H1 (cell line): ENCODE data around the gene SPACA4. TPM values are rescaled to one million over a fixed set of nuclear protein-coding genes. Genes with fewer than 3 reads are reported as not detected.
A peak's percentile ranks its signal among the peaks of the same experiment; 100 is the strongest.

Experiments
- CTCF ChIA-PET: fragments of 300-600 bp; sonication (Branson Sonifier 250); formaldehyde crosslinking; loops from one replicate; lab custom pipeline; 2021; ENCODE audit not compliant: partially characterized antibody; lab: Charles Lee
- POLR2A ChIA-PET: fragments of 300-600 bp; sonication (Branson Sonifier 250); formaldehyde crosslinking; loops from one replicate; lab custom pipeline; 2021; ENCODE audit warnings: inconsistent platforms; ENCODE audit not compliant: partially characterized antibody; lab: Charles Lee
- DNase-seq, 2 experiments: peaks; one replicate each; pipeline versions ENCODE4 v3.0.0 to v3.0.0-alpha.2; 2010 to 2022; ENCODE audit warnings: low spot score in 2 of 2, low read depth in 1 of 2, mixed read lengths in 1 of 2
- FAIRE-seq: peaks from 2 replicates; lab custom pipeline; 2011; peaks lifted over from hg19 to GRCh38; lab: Jason Lieb, UNC
- H2AFZ ChIP-seq: 2 replicates; pipeline ENCODE4 v1.8.1; 2012; ENCODE audit warnings: low read length, inconsistent platforms
- H2AK5ac ChIP-seq: 2 replicates; pipeline ENCODE4 v1.6.1; 2013; ENCODE audit warnings: low read depth, low read length
- H2BK120ac ChIP-seq: replicated peaks from 2 replicates; pipeline ENCODE3; 2013; ENCODE audit warnings: low read depth, low read length, inconsistent platforms
- H2BK12ac ChIP-seq: 2 replicates; pipeline ENCODE4 v1.6.1; 2013; ENCODE audit warnings: low read depth, low read length
- H2BK15ac ChIP-seq: 2 replicates; pipeline ENCODE4 v1.6.1; 2013; ENCODE audit warnings: low read length
- H2BK20ac ChIP-seq: 2 replicates; pipeline ENCODE4 v1.6.1; 2013; ENCODE audit warnings: low read length
- H2BK5ac ChIP-seq: 2 replicates; pipeline ENCODE4 v1.6.1; 2013; ENCODE audit warnings: low read depth, low read length
- H3K14ac ChIP-seq: 2 replicates; pipeline ENCODE4 v1.6.1; 2013; ENCODE audit warnings: inconsistent platforms; ENCODE audit not compliant: insufficient read length
- H3K18ac ChIP-seq: 2 replicates; pipeline ENCODE4 v1.6.1; 2013; ENCODE audit warnings: low read length; ENCODE audit errors: extremely low read depth
- H3K23ac ChIP-seq: 2 replicates; pipeline ENCODE4 v1.6.1; 2013; ENCODE audit warnings: inconsistent platforms; ENCODE audit not compliant: insufficient read length
- H3K23me2 ChIP-seq: 2 replicates; pipeline ENCODE4 v1.6.1; 2013; ENCODE audit warnings: low read depth, low read length
- H3K27ac ChIP-seq: 2 replicates; pipeline ENCODE4 v1.6.1; 2011; ENCODE audit warnings: low read depth, low read length, inconsistent platforms
- H3K27me3 ChIP-seq, 4 experiments: replicated peaks in 1 of 4; 1 replicate in 1 of 4; 2 replicates in 3 of 4; pipeline versions ENCODE4 v1.6.1 to v1.8.1; 2011 to 2013; ENCODE audit warnings: low read length in 3 of 4, mild to moderate bottlenecking in 3 of 4, inconsistent platforms in 2 of 4, mixed read lengths in 2 of 4, moderate library complexity in 1 of 4; ENCODE audit not compliant: control insufficient read depth in 3 of 4, insufficient read depth in 3 of 4; ENCODE audit errors: extremely low read depth in 1 of 4
- H3K36me3 ChIP-seq, 4 experiments: 2 replicates each; pipeline versions ENCODE4 v1.6.1 to v1.8.1; 2011 to 2013; ENCODE audit warnings: mild to moderate bottlenecking in 4 of 4, low read length in 3 of 4, moderate library complexity in 2 of 4, control low read depth in 1 of 4, inconsistent platforms in 1 of 4; ENCODE audit not compliant: insufficient read depth in 4 of 4, control insufficient read depth in 2 of 4
- H3K4ac ChIP-seq: replicated peaks from 2 replicates; pipeline ENCODE3; 2013; ENCODE audit warnings: low read length, low read depth, mixed read lengths, inconsistent platforms; ENCODE audit not compliant: insufficient read length
- H3K4me1 ChIP-seq, 4 experiments: replicated peaks in 1 of 4; 1 replicate in 1 of 4; 2 replicates in 3 of 4; pipeline versions ENCODE4 v1.6.1 to v1.8.1; 2011 to 2013; ENCODE audit warnings: low read length in 3 of 4, inconsistent platforms in 2 of 4, mixed read lengths in 1 of 4; ENCODE audit not compliant: insufficient read depth in 4 of 4, control insufficient read depth in 3 of 4
- H3K4me2 ChIP-seq, 2 experiments: 2 replicates each; pipeline versions ENCODE4 v1.6.1 to v1.8.1; 2011 to 2013; ENCODE audit warnings: low read depth in 2 of 2, low read length in 2 of 2, control low read depth in 1 of 2, inconsistent platforms in 1 of 2, mild to moderate bottlenecking in 1 of 2; ENCODE audit not compliant: insufficient read depth in 1 of 2
- H3K4me3 ChIP-seq, 4 experiments: fragments of 200-600, 300-600 bp in 1 of 4; sonication (generic), shearing (Covaris generic), sonication (Bioruptor Twin) in 1 of 4; 2 replicates each; pipeline versions ENCODE4 v1.5.1 to v1.8.1; 2011 to 2016; ENCODE audit warnings: low read length in 4 of 4, low read depth in 3 of 4, control low read depth in 2 of 4, inconsistent platforms in 2 of 4, mild to moderate bottlenecking in 2 of 4, mixed read lengths in 1 of 4, moderate library complexity in 1 of 4; ENCODE audit not compliant: insufficient read depth in 2 of 4; ENCODE audit errors: extremely low read depth in 1 of 4
- H3K56ac ChIP-seq: replicated peaks from 2 replicates; pipeline ENCODE3; 2013; ENCODE audit warnings: low read depth, mild to moderate bottlenecking, mixed read lengths, low read length, inconsistent platforms; ENCODE audit not compliant: insufficient read length
- H3K79me1 ChIP-seq: 2 replicates; pipeline ENCODE4 v1.6.1; 2013; ENCODE audit warnings: low read depth, low read length, control low read depth
- H3K79me2 ChIP-seq, 2 experiments: 2 replicates each; pipeline versions ENCODE4 v1.6.1 to v1.8.1; 2012 to 2013; ENCODE audit warnings: low read length in 2 of 2, mild to moderate bottlenecking in 2 of 2, inconsistent platforms in 1 of 2; ENCODE audit not compliant: insufficient read depth in 2 of 2, control insufficient read depth in 1 of 2
- H3K9ac ChIP-seq, 4 experiments: replicated peaks in 1 of 4; 1 replicate in 1 of 4; 2 replicates in 3 of 4; pipeline versions ENCODE4 v1.6.1 to v1.8.1; 2011 to 2013; ENCODE audit warnings: low read depth in 3 of 4, low read length in 3 of 4, control low read depth in 2 of 4, mild to moderate bottlenecking in 2 of 4, moderate library complexity in 2 of 4, inconsistent platforms in 1 of 4; ENCODE audit errors: extremely low read depth in 1 of 4
- H3K9me3 ChIP-seq, 2 experiments: 2 replicates each; pipeline versions ENCODE4 v1.6.1 to v1.8.1; 2012 to 2013; ENCODE audit warnings: mild to moderate bottlenecking in 2 of 2, moderate library complexity in 2 of 2, control low read depth in 1 of 2, inconsistent platforms in 1 of 2, low read depth in 1 of 2, low read length in 1 of 2, mixed read lengths in 1 of 2; ENCODE audit not compliant: insufficient read depth in 2 of 2
- H4K20me1 ChIP-seq, 2 experiments: replicated peaks in 1 of 2; 2 replicates each; pipeline versions ENCODE3 to v1.8.1; 2011 to 2013; ENCODE audit warnings: inconsistent platforms in 2 of 2, low read length in 2 of 2, mild to moderate bottlenecking in 1 of 2; ENCODE audit not compliant: insufficient read depth in 2 of 2, control insufficient read depth in 1 of 2
- H4K5ac ChIP-seq: 2 replicates; pipeline ENCODE4 v1.6.1; 2013; ENCODE audit warnings: low read length, low read depth, mixed read lengths, inconsistent platforms; ENCODE audit not compliant: insufficient read length
- H4K8ac ChIP-seq: 2 replicates; pipeline ENCODE4 v1.8.0; 2013; ENCODE audit warnings: mild to moderate bottlenecking, moderate library complexity, low read length, inconsistent platforms; ENCODE audit not compliant: insufficient read depth; ENCODE audit errors: extremely low read depth
- H4K91ac ChIP-seq: replicated peaks from 2 replicates; pipeline ENCODE3; 2013; ENCODE audit warnings: low read length, mixed read lengths, inconsistent platforms; ENCODE audit not compliant: insufficient read length
- ASH2L ChIP-seq: fragments of 200-600, 300-600 bp; sonication (generic); IDR thresholded peaks from one replicate; pipeline ENCODE4 v1.7.1; 2017; ENCODE audit warnings: low read length
- BACH1 ChIP-seq: IDR thresholded peaks from 2 replicates; pipeline ENCODE4 v1.6.1; 2012; ENCODE audit warnings: low read length, improper control_type of control experiment
- BRCA1 ChIP-seq: IDR thresholded peaks from 2 replicates; pipeline ENCODE4 v1.6.1; 2012; ENCODE audit warnings: low read depth, low read length, improper control_type of control experiment
- CHD2 ChIP-seq: IDR thresholded peaks from 2 replicates; pipeline ENCODE4 v1.6.1; 2012; ENCODE audit warnings: low read length, improper control_type of control experiment
- CTBP2 ChIP-seq: IDR thresholded peaks from 2 replicates; pipeline ENCODE4 v1.7.0; 2011; ENCODE audit warnings: borderline replicate concordance, mild to moderate bottlenecking, moderate library complexity, mixed read lengths, low read length; ENCODE audit not compliant: insufficient read depth, insufficient read length
- EGR1 ChIP-seq: IDR thresholded peaks from 2 replicates; pipeline ENCODE4 v1.6.1; 2011; ENCODE audit warnings: low read depth, low read length, borderline replicate concordance
- MAFK ChIP-seq: IDR thresholded peaks from 2 replicates; pipeline ENCODE4 v1.6.1; 2012; ENCODE audit warnings: low read depth, mild to moderate bottlenecking, improper control_type of control experiment, low read length
- PHF8 ChIP-seq: fragments of 200-600 bp; sonication (generic); conservative IDR thresholded peaks from 2 replicates; pipeline ENCODE4 v1.7.1; 2012; ENCODE audit warnings: low read depth, mild to moderate bottlenecking, inconsistent platforms, low read length, moderate library complexity
- SP2 ChIP-seq: IDR thresholded peaks from 2 replicates; pipeline ENCODE4 v1.6.1; 2012; ENCODE audit warnings: mild to moderate bottlenecking, low read length, inconsistent platforms
- SP4 ChIP-seq: IDR thresholded peaks from 2 replicates; pipeline ENCODE4 v1.6.1; 2012; ENCODE audit warnings: low read length, inconsistent platforms
- SUZ12 ChIP-seq: fragments of 200-600 bp; sonication (generic); IDR thresholded peaks from 2 replicates; pipeline ENCODE4 v1.6.1; 2012; ENCODE audit warnings: mild to moderate bottlenecking, inconsistent platforms, low read length, moderate library complexity, mixed read lengths
- TBP ChIP-seq: IDR thresholded peaks from 2 replicates; pipeline ENCODE4 v1.6.1; 2011; ENCODE audit warnings: low read depth, low read length, improper control_type of control experiment
- WGBS, 2 experiments: shearing (Covaris generic) in 1 of 2; methylation state at CpG; one replicate each; pipeline versions ENCODE4 v1.1.6 to v1.1.7; 2013 to 2015; ENCODE audit warnings: low lambda C conversion rate in 2 of 2, mixed read lengths in 2 of 2, inconsistent platforms in 1 of 2, low coverage in 1 of 2, missing lambda C conversion rate in 1 of 2; ENCODE audit not compliant: insufficient replicate concordance in 2 of 2, insufficient coverage in 1 of 2, insufficient read length in 1 of 2; ENCODE audit errors: extremely low coverage in 1 of 2, missing lambda C conversion rate in 1 of 2; 5-methylcytosine and 5-hydroxymethylcytosine counted together
- polyA plus RNA-seq, 7 experiments: library from polyadenylated mRNA; depleted of rRNA in 3 of 7; stranded (reverse) in 5 of 7; unstranded in 2 of 7; fragments of >200 nt in 5 of 7; fragments of 200-250 nt in 2 of 7; gene quantifications; 1 replicate in 5 of 7; 2 replicates in 1 of 7; 4 replicates in 1 of 7; pipeline versions ENCODE4 v1.2.1 to v1.2.3, GENCODE V29; 2011 to 2013; ENCODE audit warnings: missing spikeins in 2 of 7, mixed read lengths in 2 of 7
- total RNA-seq: library from RNA; stranded (reverse); fragmentation: NEBNext Ultra II Directional; extraction: Animal tissue kit (Norgen Biotek cat#: 25700); gene quantifications from 2 replicates; pipeline ENCODE4 v1.2.1, GENCODE V29; 2021

Gene SPACA4
- total and polyA plus RNA-seq, 2 of the 8 experiments (the other 6 are each of a cell fraction or from before 2014, with no cell fraction given): not detected

DNA sequence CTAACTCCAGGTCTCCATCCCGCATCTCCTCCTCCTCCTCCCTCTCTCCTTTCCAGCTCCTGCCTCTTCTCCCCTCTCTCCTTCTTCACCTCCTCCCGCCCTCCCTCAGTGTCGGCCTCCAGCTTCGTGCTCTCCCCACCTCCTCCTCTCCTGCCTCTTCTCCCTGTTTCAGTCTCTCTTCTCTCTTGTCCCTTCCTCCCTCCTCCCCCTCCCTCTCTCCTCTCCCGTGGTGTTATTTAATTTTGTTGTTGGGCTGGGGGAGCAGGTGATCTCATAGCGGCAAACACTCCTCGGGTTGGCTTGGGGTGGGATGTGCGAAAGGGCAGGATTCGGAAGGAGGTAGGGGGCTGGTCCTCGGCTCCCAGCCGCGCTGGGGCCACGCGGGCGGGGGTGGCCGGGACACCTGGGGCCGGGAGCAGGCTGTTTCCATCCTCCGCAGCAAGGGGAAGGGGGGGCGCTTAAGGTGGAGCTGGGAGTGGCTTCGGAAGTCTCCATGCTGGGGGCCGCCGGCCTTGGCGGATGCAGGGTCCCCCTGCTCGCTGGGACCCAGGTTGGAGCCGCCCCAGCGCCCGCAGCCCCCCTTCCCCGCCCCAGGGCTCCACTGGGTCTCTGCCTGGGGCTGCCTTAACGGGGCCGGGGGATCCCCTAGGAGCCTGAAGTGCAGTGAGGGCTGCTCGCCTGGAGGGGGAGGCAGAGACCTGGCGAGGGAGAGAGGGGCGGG lies 39.6 kb downstream of the SPACA4 start, which contains the start of gene CA11:
Gene CA11, minus strand, starts transcription at position 187 of the 721 bp plus-strand sequence. CDS start 555 bp downstream, outside the sequence.
- Histone ChIP-seq H4K5ac (peak within 1 kb of the TSS; percentile 76), H3K23me2 (peaks cover 11% of the 10 kb centered on the region), H3K4me3 (peak within 1 kb of the TSS; percentile 68 to 84 (median 82)), H3K18ac (peak within 1 kb of the TSS; percentile 63), H4K8ac (peak within 1 kb of the TSS; percentile 63), H3K14ac (peak within 1 kb of the TSS; percentile 44), H3K27ac (peak within 1 kb of the TSS; percentile 78), H2BK120ac (peak within 1 kb of the TSS; percentile 14), H3K9ac (peak within 1 kb of the TSS; percentile 40 to 73 (median 54)), H2AK5ac (peak within 1 kb of the TSS; percentile 75; the same call in 1 of the 2 replicates), H2AFZ (no peak within 1 kb of the TSS), H4K91ac (peak within 1 kb of the TSS; percentile 94), H3K36me3 (no peaks in the 10 kb centered on the region), H3K4me1 (peaks cover 0 to 7% (median 1%) of the 10 kb centered on the region in 4 experiments; a peak in 4 of 7 replicates), H2BK20ac (peak within 1 kb of the TSS; percentile 80), H2BK12ac (peak within 1 kb of the TSS; percentile 84), H2BK15ac (peak within 1 kb of the TSS; percentile 99; the same call in 1 of the 2 replicates), H4K20me1 (no peaks in the 10 kb centered on the region), H3K9me3 (0 out of 4 replicates have a peak, but pooled peaks cover 0 to 3% of the 10 kb centered on the region in 2 experiments), H2BK5ac (peak within 1 kb of the TSS; percentile 99), H3K56ac (peak within 1 kb of the TSS; percentile 75), H3K79me2 (peaks cover 0 to 11% of the 10 kb centered on the region in 2 experiments; a peak in 2 of 4 replicates), H3K79me1 (no peaks in the 10 kb centered on the region), H3K27me3 (no peaks in the 10 kb centered on the region), H3K23ac (no peak within 1 kb of the TSS), H3K4me2 (peak within 1 kb of the TSS; percentile 89 to 98), H3K4ac (peak within 1 kb of the TSS; percentile 62)
- CTCF ChIA-PET: interaction anchor here (0.6 to 3.4 kb wide), 28 partner anchors 9 to 326 kb away, joined by 3 to 26 read pairs (median 4); partner anchors contain the start of genes BCAT2 and FUT2
- DNase-seq: peak; percentile 89 to 95
- POLR2A ChIA-PET: interaction anchor here (0.9 to 2.9 kb wide), 37 partner anchors 7 to 226 kb away, joined by 3 to 27 read pairs (median 5); partner anchors contain the start of genes FAM83E, FUT2, HSD17B14 and IZUMO1
- no peak for FAIRE-seq
- WGBS, 2 experiments: 2% methylated on average over 7 of the region's 33 CpGs; no CpG with 5 or more reads in 1 of the 2 experiments
- no peak for TF ChIP-seq BRCA1
- no peak for TF ChIP-seq SUZ12
- TF ChIP-seq BACH1: no peak
- 0 out of 2 replicates have a peak, but pooled peaks have one; percentile 5 for TF ChIP-seq EGR1
- no peak for TF ChIP-seq MAFK
- TF ChIP-seq CTBP2: no peak
- TF ChIP-seq CHD2: 0 out of 2 replicates have a peak, but pooled peaks have one; percentile 25
- peak; percentile 79 for TF ChIP-seq ASH2L
- TF ChIP-seq SP4: 0 out of 2 replicates have a peak, but pooled peaks have one; percentile 70
- 0 out of 2 replicates have a peak, but pooled peaks have one; percentile 7 for TF ChIP-seq TBP
- peak; percentile 49; the same call in 1 of the 2 replicates for TF ChIP-seq PHF8
- no peak for TF ChIP-seq SP2
